ENCODE results near the gene PRKAG2. TPM values are rescaled to one million over a fixed set of nuclear protein-coding genes. Genes with fewer than 3 reads are reported as not detected.
"Not testable (repeated sequence)": the region's sequence is repeated elsewhere in the genome, so short reads cannot be mapped to it uniquely, and the experiment has no call there.

Gene PRKAG2
- polyA plus RNA-seq, 1 donor = 12.3 TPM

- DNase-seq (ENCODE audit: low read depth) = no peak
Measured at GRCh38 chr7:151851145-151851751, 25.7 kb downstream of the PRKAG2 start.

- DNase-seq (ENCODE audit: low read depth) = no peak
Measured at GRCh38 chr7:151850491-151851124, 26.3 kb downstream of the PRKAG2 start.

- DNase-seq (ENCODE audit: low read depth) = no peak
Measured at GRCh38 chr7:151849879-151850260, 27.0 kb downstream of the PRKAG2 start.

DNA sequence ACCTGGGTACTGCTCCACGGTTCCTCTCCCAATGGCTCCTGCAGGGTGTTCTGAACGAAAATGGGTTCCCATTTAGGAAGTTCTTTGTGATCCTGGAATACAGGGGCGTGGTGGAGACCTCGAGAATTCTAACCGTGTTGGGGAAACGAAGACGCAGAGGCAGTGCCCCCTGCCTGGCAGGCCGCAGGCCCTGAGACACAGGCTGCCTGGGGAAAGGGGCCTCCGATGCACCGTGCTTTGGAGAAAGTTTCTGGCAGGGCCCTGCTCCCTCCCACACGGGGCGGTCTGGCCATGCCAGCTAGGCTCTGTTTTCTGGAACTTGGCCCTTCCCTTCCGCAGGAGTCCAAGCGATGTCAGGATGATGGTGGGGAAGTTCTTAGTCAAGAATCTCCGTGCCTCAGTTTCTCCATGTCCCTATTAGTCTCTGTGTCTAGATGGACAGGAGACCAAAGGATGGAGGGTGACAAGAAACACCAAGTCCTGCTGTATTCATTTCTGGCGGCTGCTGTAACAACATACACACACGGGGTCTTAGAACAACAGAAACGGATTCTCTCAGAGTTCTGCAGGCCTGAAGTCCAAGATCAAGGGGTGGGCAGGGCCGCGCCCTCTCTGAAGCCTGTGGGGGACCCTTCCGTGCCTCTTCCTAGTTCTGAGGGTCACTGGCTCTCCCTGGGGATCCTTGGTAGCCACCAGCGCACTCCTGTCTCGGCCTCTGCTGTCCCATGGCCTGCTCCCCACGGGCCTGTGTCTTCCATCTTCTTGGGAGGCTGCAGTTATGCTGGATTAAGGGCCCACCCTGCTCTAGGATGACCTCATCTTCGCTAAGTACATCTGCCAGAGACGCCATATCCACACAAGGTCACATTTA, 27.7 kb downstream of the PRKAG2 start:
- no peak for DNase-seq (ENCODE audit: low read depth)

DNA sequence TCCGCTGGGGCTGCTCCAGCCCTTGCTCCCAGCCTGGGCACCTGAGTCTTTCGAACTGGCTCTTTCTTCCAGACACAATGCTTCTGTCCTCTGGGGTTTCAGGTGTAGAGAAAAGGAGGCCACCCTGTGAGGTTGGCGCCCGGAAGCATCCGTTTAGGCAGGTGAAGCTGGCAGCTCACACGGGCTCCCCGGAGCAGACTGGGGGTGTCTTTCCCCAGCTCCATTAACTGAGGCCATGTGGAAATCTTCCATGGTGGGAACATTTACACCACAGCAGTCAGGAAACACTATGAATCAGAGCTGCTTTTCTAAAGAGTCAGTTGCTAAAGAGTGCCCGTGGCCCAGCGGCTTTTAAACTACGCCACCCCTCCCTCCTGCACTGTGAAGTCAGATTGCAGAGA, 29.2 kb downstream of the PRKAG2 start:
- no peak for DNase-seq (ENCODE audit: low read depth)

DNA sequence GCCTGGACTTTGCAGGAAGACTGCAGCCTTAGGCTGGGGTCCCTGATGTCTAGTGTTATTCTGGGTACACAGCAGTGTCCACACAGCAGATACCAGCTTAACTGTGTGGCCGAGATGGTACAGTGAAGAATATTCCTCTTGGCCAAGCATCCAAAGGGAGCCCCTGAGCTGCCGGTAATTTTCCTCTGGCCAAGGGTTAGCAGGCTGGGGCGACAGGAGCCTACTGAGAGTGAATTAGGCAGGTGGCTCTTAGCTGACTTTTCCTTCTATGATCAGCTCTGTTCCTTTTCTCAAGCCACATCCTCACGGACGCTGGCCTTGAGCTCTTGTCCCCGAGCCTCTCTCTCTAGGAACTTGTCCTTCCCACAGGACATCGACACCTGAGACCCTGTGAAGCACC, 29.8 kb downstream of the PRKAG2 start:
- DNase-seq (ENCODE audit: low read depth) = no peak

DNA sequence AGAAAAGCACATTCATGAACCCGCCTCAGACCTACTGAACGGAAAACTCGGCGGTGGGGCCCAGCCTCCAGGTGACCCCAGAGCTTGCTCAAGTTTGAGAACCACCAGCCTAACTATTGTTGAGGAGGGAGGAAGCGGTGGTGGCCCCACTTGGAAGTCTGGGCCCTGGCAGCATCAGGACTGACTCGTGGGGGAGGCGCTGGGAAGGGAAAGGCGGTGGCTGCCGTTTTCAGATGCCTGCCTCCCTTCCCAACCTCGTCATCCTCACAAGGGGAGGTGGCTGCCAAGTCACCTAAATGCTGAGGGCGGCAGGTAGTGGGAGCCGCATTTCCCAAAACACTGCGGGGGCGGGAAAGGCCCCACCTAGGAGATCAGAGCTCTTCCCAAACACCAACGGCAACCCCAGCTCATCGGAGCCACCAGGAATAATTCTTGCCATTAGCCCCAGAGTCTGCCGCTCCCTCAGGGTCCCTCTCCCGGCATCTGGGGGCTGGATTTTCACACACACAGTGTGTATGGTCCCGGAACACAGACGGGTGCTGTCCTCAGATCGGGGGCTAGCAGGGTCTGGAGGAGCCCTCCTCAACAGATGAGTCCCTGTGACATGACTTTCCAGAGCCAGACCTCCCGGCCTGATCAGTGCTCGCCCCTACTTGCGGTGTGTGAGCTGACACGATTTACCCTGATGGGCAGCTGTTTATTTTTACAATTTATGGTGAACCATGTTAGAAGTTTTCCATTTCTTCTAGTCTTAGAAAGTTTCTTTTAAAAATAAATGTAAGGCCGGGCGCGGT, 31.3 kb downstream of the PRKAG2 start:
- no peak for DNase-seq (ENCODE audit: low read depth)

GRCh38 chr7:151844825-151845200, 32.1 kb downstream of the PRKAG2 start:
- no peak for DNase-seq (ENCODE audit: low read depth)

DNA sequence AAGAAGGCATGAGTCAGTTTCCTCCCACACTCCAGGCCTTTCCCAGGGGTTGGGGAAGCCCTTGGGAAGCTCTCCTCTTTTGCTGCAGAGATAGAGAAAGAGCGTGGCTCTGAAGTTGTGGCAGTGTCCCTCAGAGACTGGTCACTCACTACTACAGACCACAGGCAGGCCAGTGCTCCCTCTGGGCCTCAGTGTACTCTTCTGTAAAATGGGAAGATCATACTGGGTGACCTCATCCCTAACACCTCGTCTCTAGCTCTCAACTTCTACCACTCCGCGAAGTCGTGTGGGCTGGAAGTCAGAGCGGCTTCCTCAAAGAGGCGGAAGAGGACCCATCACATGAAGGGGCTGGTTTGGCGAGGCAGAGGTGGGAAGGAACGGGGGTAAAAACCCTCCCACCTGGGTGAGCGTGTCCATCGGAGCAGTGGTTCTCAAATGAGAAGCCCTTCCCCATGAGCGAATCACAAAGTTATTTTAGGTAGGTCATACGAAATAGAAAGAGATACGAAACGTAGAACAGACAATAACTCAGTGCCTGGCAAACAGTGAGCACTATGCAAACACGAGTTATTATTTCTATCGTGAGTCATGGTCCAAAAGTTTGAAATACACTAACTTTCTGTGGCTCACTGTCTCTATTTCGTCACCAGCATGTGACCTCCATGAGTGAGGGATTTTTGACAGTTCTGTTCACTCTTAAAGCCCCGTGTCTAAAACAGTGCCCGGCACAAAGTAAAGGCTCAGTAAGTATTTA, 32.7 kb downstream of the PRKAG2 start:
- DNase-seq (ENCODE audit: low read depth) = no peak

GRCh38 chr7:151843181-151843580, 33.7 kb downstream of the PRKAG2 start:
- DNase-seq (ENCODE audit: low read depth) = no peak

DNA sequence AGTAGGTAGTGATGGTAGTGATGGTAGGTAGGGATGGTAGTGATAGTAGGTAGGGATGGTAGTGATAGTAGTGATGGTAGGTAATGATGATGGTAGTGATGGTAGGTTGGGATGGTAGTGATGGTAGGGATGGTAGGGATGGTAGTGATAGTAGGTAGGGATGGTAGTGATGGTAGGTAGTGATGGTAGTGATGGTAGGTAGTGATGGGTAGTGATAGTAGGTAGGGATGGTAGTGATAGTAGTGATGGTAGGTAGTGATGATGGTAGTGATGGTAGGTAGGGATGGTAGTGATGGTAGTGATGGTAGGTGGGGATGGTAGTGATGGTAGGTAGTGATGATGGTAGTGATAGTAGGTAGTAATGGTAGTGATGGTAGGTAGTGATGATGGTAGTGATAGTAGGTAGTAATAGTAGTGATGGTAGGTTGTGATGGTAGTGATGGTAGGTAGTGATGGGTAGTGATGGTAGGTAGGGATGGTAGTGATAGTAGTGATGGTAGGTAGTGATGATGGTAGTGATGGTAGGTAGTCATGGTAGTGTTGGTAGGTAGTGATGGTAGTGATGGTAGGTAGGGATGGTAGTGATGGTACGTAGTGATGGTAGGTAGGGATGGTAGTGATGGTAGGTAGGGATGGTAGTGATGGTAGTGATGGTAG, 35.4 kb downstream of the PRKAG2 start:
- DNase-seq (ENCODE audit: low read depth) = not testable (repeated sequence)

DNA sequence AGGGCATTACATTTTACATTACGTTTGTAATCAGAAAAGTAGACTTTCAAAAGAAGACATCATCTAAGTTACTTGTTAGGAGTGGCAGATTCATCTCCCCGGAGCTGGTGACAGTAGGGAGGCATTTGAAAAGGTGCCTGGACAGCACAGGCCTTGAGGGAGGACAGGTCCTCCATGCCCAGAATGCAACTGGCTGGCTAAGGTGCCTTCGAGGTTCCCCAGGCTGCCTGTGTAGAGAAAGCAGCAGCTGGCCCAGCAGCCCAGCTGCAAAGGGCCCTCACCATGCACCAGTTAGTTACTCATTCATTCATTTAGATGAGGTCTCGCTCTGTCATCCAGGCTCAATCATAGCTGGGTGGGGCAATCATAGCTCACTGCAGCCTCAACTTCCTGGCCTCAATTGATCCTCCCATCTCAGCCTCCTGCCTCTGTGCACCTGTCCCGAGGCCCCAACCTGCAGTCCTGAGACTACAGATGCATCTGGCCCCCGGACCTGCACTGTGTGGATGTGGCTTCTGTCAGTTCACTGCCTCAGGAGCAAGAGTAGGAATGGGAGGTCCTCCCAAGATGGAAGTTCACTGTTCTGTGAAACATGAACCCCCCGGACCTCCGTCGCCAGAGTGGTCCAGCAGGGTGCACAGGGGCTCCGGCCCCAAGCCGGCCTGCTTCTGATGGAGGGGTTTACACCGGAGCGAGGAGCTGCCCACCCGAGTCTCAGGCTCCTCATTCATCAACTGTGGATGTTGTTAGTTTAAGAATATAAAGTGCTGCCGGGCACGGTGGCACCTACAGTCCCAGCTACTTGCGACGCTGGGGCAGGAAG, 36.6 kb downstream of the PRKAG2 start:
- no peak for DNase-seq (ENCODE audit: low read depth)

GRCh38 chr7:151839451-151839921, 37.4 kb downstream of the PRKAG2 start:
- DNase-seq (ENCODE audit: low read depth) = no peak

GRCh38 chr7:151838861-151839381, 38.0 kb downstream of the PRKAG2 start:
- DNase-seq (ENCODE audit: low read depth) = no peak

- DNase-seq (ENCODE audit: low read depth) = no peak
Measured at GRCh38 chr7:151838072-151838471, 38.8 kb downstream of the PRKAG2 start.

DNA sequence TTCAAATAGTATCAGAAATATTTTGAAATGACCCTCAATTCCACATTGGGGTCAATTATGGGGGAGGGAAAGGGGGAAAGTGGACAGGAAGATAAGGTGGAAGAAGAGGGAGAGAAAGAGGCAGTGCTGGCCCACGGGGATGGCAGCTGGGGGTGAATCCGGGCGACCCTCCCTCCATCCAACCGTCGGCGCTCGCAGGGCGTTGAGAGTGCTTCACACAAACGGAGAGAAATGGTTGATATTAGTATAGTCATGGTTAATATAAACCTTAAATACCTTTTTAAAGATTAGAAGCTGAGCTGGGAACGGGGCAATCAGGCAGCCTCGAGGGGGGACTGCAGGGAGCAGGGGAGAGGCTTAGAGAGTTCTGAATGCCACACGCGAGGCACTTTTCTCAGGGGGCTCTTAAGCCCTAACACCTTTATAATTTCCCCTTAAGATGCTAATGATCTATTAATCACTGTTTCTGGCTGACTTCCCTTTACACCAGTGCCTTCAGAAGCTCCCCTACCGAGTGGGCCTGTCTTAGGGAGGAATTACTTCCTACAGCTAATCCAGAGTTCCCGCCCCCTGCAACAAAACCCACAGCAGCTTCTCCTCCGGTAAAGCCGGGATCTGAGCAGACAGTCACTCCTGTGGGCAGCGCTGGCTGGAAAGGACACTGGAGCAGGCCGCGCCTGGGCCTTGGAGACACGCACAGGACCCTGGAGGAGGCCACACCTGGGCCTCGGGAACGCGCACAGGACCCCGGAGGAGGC, 39.5 kb downstream of the PRKAG2 start:
- DNase-seq (ENCODE audit: low read depth) = no peak

DNA sequence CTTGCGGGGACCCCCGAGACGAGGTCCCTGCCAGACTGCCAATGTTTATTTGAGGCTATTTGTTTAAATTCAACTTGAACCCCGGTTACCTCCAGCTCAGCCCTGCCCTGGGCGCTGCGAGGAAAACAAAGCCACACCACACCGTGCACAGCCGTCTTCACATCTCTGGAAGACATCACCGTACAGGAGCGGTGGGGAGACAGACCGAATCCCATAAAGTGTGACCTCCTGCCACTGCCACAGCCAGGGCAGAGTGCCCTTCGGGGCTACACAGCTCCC, 40.0 kb downstream of the PRKAG2 start:
- no peak for DNase-seq (ENCODE audit: low read depth)

GRCh38 chr7:151836191-151836926, 40.6 kb downstream of the PRKAG2 start:
- DNase-seq (ENCODE audit: low read depth) = no peak

All from forelimb muscle (tissue), 1 donor.